GM21723 (cell line): ENCODE measurements around the gene ECHS1.
"Not testable (repeated sequence)": the region's sequence is repeated elsewhere in the genome, so short reads cannot be mapped to it uniquely, and the experiment has no call there.

Experiments
- ATAC-seq: cut with Tn5 transposase; IDR thresholded peaks from one replicate; pipeline ENCODE4 v1.9.1; 2021; ENCODE audit warnings: mild to moderate bottlenecking, moderate library complexity; ENCODE audit not compliant: unreplicated experiment

The ECHS1 gene

GRCh38 chr10:133400624-133401424 is 27.7 kb upstream of the ECHS1 start:
- ATAC-seq: peak; percentile 80

- ATAC-seq: no peak
Measured at GRCh38 chr10:133399123-133399601, 26.0 kb upstream of the ECHS1 start.

DNA sequence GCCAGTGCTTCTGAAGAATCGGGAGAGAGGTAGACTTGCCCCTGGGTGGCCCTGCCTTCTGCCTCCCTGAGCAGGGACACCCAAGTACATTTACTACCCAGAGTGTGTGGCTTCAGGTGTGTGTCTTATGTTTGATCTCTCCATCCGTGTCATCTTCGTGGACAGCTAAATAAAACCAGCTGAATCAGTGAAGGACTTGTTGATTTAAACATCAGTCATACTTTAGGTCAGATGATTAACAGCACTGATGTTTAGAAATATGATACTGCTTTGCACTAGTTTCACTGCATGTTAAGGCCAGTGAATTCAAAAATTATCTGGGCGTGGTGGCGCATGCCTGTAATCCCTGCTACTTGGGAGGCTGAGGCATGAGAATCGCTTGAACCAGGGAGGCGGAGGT is 24.8 kb upstream of the ECHS1 start:
- no peak for ATAC-seq

- ATAC-seq: no peak
Measured at GRCh38 chr10:133396035-133396624, 23.0 kb upstream of the ECHS1 start.

DNA sequence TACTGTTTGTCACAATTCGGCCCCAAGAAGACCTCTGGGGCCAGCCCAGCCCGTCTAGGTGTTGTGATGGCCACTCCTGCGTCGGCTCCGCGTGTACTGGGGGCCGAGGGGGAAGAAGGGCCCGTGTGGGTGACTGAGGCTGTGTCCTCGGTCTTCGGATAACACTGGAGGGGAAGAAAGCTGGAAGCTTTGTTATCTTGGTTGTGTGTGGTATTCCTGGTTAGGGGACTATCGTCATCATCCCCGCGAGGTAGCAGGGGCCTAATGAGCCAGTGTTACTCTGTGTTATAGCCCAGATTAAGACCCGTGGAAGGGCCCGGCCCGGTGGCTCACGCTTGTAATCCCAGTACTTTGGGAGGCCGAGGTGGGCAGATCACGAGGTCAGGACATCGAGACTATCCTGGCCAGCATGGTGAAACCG is 21.7 kb upstream of the ECHS1 start:
- no peak for ATAC-seq

GRCh38 chr10:133394064-133394663 is 21.0 kb upstream of the ECHS1 start, which contains the start of gene MTG1:
MTG1 (plus strand) TSS chr10:133394157; CDS start chr10:133394221, 64 bp downstream.
- ATAC-seq: peak; percentile 66

- ATAC-seq: no peak
Measured at GRCh38 chr10:133393401-133394063, 20.4 kb upstream of the ECHS1 start.

DNA sequence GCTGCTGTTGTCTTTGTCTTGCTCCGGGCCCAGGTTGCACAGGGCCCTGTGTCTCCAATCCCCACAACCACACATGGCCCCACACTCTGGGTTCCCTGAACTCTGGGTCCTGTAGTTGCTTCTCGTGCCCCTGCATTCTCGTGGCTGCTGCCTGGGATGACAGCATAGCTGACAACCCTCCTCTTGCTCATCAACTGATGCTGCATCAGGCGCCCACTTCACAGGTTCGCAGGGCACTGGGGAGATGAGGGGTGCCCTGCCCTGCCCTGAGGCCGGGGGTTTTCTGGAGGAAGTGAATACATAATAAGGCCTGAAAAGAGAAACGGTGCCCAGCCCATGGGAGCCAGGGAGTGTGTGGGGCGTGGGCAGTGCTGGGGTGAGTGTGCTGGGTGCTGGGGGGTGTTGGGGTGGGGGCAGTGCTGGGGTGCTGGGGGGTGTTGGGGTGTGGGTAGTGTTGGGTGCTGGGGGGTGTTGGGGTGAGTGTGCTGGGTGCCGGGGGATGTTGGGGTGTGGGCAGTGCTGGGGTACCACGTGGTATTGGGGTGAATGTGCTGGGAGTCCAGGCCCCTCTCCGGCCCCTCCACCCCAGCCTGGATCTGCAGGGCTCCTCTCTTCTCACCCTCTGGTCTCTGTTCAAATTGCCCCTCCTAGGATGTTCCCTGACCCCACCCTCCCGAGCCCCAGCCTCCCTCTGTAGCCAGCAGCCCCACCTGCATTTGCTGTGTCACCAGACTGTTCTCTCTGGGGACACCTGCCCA is 18.8 kb upstream of the ECHS1 start:
- no peak for ATAC-seq

DNA sequence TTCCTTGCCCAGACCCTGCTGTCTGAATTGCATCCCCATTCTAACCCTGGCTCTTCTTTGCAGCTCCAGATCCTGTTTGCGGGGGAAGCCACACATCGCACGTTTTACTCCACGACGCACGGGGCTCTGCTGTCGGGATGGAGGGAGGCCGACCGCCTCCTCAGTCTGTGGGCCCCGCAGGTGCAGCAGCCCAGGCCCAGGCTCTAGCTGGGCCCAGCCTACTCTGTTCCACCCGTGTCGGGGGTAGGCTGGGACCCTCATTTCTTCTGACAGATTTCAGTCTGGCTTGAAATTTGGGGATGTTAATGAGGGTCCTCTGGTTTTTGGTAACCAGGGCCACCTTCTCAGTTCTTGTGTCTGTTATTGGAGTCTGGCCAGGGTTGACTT is 18.1 kb upstream of the ECHS1 start:
- ATAC-seq: no peak

GRCh38 chr10:133390597-133391248 is 17.6 kb upstream of the ECHS1 start:
- no peak for ATAC-seq

DNA sequence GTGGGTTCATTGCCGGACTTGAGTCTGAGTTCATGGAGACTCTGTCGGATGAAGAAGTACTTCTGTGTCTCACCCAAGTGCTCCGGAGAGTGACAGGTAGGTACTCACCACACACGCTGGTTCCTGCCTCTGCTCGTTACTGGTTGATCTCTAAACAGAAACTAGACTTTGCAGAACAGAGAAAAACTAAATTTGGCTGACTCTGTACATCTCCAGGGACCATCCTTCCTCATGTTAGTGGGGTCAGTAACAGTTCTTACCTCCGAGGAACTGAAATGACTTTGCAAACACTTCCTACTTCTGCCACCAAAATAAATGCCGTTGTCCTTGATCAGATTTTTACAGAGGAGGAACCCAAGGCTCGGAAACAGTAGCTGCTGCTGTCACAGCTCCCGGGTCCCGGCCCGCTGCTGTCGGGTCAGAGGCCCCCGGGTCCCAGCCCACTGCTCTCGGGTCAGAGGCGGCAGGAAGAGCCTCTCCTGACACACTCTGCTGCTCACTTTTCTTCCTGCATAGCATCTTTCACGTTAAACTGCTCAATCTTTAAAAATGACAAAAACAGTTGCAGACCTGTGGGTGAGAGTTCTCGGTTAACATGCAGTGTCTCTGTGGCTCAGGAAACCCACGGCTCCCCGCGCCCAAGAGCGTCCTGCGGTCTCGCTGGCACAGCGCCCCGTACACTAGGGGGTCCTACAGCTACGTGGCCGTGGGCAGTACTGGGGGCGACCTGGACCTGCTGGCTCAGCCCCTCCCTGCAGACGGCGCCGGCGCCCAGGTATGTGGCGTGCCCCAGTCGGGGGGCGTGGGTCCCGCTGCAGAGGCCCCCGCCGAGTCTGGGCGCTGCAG is 16.0 kb upstream of the ECHS1 start:
- peak; percentile 82 for ATAC-seq

- ATAC-seq: peak; percentile 4
Measured at GRCh38 chr10:133388236-133388972, 15.2 kb upstream of the ECHS1 start.

DNA sequence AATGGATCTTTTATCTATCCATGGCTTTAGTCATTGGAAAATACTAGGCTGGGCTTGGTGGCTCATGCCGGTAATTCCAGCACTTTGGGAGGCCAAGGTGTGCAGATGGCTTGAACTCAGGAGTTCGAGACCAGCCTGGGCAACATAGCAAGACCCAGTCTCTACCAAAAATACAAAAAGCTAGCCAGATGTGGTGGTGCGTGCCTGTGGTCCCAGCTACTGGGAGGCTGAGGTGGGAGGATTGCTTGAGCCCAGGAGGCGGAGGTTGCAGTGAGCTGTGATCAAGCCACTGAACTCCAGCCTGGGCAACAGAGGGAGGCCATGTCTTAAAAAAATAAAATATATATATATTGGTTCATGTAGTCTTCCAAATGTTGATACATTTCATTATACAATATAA is 13.8 kb upstream of the ECHS1 start:
- not testable (repeated sequence) for ATAC-seq

- ATAC-seq: no peak
Measured at GRCh38 chr10:133385214-133385613, 12.1 kb upstream of the ECHS1 start.

GRCh38 chr10:133384071-133384470 is 10.9 kb upstream of the ECHS1 start:
- no peak for ATAC-seq

DNA sequence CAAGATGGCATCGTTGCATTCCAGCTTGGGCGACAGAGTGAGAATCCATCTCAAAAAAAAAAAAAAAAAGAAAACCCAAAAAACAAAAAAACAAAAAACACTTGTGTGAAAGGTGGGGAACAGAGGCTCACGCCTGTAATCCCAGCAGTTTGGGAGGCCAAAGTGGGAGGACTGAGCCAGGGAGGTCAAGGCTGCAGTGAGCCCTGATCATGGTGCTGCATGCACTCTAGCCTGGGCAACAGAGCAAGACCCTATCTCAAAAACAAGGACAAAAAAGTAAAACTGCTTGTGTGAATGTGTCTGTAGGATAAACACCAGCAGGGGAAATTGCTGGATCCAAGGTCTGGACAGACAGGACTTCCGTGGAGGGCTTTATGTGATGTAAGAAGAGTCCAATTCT is 10.4 kb upstream of the ECHS1 start:
- ATAC-seq: no peak

- no peak for ATAC-seq
Measured at GRCh38 chr10:133381036-133381435, 7.9 kb upstream of the ECHS1 start.

GRCh38 chr10:133379801-133380666 is 6.9 kb upstream of the ECHS1 start:
- ATAC-seq: peak; percentile 14
